VCaP (cell line): ENCODE results near the gene FNIP1.
"Not testable (repeated sequence)": the region's sequence is repeated elsewhere in the genome, so short reads cannot be mapped to it uniquely, and the experiment has no call there.

Experiments
- H3K27ac ChIP-seq: fragments of 450-650 bp; 2 replicates; pipeline ENCODE4 v1.5.1; 2017
- CTCF ChIP-seq: fragments of 450-650 bp; conservative IDR thresholded peaks from 2 replicates; pipeline ENCODE4 v1.5.1; 2017; ENCODE audit warnings: mild to moderate bottlenecking, moderate library complexity

The FNIP1 gene

GRCh38 chr5:131627207-131627865 lies 169.5 kb downstream of the FNIP1 start:
- no peak for TF ChIP-seq CTCF
- H3K27ac ChIP-seq, result no peak overlapping the region

GRCh38 chr5:131622633-131623032 lies 174.2 kb downstream of the FNIP1 start:
- H3K27ac ChIP-seq, result no peak overlapping the region
- TF ChIP-seq CTCF, result no peak

GRCh38 chr5:131621164-131621563 lies 175.7 kb downstream of the FNIP1 start:
- H3K27ac ChIP-seq, result not testable (repeated sequence)

- H3K27ac ChIP-seq, result no peak overlapping the region
- no peak for TF ChIP-seq CTCF
These were observed 177.7 kb downstream of the FNIP1 start for GRCh38 chr5:131619102-131619501.

GRCh38 chr5:131617140-131617822 lies 179.5 kb downstream of the FNIP1 start:
- no peak for TF ChIP-seq CTCF
- H3K27ac ChIP-seq, result no peak overlapping the region

GRCh38 chr5:131615957-131616356 lies 180.9 kb downstream of the FNIP1 start:
- TF ChIP-seq CTCF, result no peak
- no peak overlapping the region for H3K27ac ChIP-seq

GRCh38 chr5:131613423-131613822 lies 183.4 kb downstream of the FNIP1 start:
- no peak overlapping the region for H3K27ac ChIP-seq
- no peak for TF ChIP-seq CTCF

GRCh38 chr5:131611064-131611381 lies 185.8 kb downstream of the FNIP1 start:
- no peak for TF ChIP-seq CTCF
- no peak overlapping the region for H3K27ac ChIP-seq
